ENCODE results near the gene SPOCK1.
"Not testable (repeated sequence)": the region's sequence is repeated elsewhere in the genome, so short reads cannot be mapped to it uniquely, and the experiment has no call there.

The SPOCK1 gene

GRCh38 chr5:137498736-137499505 is at the start of gene SPOCK1:
Gene SPOCK1 (minus strand): TSS chr5:137499326.
- DNase-seq (ENCODE audit: low spot score), result peak; percentile 35

GRCh38 chr5:137545956-137546355 is 46.8 kb upstream of the SPOCK1 start:
- no peak for DNase-seq (ENCODE audit: low spot score)

DNA sequence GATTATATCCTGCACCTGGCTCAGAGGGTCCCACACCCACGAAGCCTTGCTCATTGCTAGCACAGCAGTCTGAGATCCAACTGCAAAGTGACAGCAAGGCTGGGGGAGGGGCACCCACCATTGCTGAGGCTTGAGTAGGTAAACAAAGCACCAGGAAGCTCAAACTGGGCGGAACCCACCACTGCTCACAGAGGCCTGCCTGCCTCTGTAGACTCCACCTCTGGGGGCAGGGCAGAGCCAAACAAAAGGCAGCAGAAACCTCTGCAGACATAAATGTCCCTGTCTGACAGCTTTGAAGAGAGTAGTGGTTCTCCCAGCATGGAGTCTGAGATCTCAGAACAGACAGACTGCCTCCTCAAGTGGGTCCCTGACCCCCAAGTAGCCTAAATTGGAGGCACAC is 36.3 kb upstream of the SPOCK1 start:
- DNase-seq (ENCODE audit: low spot score), result not testable (repeated sequence)

GRCh38 chr5:137533963-137534362 is 34.8 kb upstream of the SPOCK1 start:
- no peak for DNase-seq (ENCODE audit: low spot score)

DNA sequence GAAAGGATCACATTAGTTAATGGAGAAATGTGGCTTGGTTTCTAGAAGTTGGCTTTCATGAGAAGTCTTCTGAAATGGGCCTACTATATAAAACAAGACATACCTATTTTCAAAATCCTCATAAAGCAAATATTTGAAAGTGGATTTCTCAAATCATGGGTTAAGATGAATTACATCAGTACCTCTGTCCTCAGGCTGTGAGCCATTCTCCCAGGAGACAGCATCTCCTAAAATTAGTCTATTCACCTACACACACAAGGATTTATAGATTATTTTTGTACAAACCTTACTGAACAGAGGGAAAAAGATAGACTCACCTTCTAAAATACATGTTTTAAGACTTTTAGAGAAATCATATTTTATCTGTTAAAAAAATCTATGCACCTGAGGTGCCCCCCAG is 32.1 kb upstream of the SPOCK1 start:
- no peak for DNase-seq (ENCODE audit: low spot score)

GRCh38 chr5:137521246-137521645 is 22.1 kb upstream of the SPOCK1 start:
- no peak for DNase-seq (ENCODE audit: low spot score)

DNA sequence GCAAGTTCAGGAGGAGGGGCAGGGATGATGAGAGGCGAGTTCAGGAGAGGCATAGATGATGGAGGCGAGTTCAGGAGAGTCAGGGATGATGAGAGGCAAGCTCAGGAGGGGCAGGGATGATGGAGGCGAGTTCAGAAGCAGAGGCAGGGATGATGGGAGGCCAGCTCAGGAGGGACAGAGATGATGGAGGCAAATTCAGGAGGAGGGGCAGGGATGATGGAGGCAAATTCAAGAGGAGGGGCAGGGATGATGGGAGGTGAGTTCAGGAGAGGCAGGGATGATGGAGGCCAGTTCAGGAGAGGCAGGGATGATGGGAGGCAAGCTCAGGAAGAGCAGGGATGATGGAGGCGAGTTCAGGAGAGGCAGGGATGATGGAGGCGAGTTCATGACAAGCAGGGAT is 17.8 kb upstream of the SPOCK1 start:
- DNase-seq (ENCODE audit: low spot score), result no peak

DNA sequence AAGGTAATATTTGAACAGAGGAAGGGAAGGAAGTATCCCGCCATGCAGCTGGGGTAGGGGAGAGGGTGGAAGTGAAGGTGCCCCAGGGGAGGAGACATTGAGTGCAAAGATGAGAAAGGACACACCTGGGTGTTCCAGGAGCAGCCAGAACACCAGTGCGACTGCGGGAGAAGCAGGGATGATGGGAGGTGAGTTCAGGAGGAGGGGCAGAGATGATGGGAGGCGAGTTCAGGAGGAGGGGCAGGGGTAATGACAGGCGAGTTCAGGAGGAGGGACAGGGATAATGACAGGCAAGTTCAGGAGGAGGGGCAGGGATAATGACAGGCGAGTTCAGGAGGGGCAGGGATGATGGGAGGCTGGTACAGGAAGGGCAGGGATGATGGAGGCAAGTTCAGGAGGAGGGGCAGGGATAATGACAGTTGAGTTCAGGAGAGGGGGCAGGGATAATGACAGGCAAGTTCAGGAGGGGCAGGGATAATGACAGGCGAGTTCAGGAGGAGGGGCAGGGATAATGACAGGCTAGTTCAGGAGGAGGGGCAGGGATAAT is 17.2 kb upstream of the SPOCK1 start:
- no peak for DNase-seq (ENCODE audit: low spot score)

- no peak for DNase-seq (ENCODE audit: low spot score)
These were observed 16.1 kb upstream of the SPOCK1 start for GRCh38 chr5:137515238-137515637.

DNA sequence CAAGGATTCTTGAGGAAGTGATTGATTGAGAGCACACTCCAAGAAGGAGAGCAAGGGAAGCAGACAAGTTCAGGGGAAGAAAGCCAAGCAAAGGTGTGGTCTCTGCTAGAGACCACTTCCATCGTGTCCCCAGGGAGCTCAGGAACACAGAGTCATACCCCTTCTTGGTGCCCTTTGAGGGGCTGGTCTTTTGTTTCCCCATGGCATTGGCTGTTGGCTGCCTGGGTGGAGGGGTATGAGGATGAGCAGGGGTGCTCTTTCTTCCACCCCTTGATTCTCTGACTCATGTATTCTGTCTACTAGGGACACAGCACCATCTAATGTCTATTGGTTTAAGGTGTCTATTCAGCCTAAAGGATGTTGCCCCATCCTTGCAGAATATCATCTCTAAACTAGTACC is 11.5 kb upstream of the SPOCK1 start:
- no peak for DNase-seq (ENCODE audit: low spot score)

DNA sequence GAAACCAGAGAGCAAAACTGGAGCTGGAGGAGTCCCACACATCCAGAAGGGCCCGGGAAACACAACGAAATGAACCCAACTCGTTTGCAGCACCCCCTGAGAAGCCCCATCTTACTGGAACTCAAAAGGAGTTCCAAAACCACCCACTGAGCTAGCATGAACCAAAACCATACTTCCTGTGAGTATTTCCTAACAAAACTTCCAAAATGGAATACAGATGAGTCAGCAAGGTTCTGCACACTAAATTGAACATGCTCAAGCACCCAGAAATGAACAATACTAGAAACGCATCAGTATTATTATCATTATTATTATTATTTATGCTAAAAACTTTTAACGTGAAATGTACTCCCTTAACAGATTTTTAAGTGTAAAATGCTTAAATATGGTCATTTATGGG is 8.0 kb upstream of the SPOCK1 start:
- no peak for DNase-seq (ENCODE audit: low spot score)

GRCh38 chr5:137506296-137506695 is 7.2 kb upstream of the SPOCK1 start:
- DNase-seq (ENCODE audit: low spot score), result no peak

GRCh38 chr5:137504916-137505315 is 5.8 kb upstream of the SPOCK1 start:
- DNase-seq (ENCODE audit: low spot score), result no peak

DNA sequence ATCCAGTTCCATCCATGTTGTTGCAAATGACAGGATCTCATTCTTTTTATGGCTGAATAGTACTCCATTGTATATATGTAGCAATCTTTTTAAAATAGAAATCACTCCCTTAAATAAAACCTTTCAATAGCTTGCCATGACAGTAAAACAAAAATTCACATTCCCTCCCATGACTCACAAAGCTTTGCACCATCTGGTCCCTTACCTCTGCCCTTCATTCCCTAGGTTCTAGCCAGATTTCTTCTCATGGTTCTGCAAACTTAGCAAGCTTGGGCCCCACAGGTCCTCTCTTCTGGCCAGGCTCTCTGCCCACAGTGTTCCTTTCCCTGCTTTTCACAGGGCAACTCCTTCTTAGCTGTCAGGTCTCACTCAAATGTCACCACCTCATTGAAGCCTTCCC is 4.3 kb upstream of the SPOCK1 start:
- DNase-seq (ENCODE audit: low spot score), result no peak

DNA sequence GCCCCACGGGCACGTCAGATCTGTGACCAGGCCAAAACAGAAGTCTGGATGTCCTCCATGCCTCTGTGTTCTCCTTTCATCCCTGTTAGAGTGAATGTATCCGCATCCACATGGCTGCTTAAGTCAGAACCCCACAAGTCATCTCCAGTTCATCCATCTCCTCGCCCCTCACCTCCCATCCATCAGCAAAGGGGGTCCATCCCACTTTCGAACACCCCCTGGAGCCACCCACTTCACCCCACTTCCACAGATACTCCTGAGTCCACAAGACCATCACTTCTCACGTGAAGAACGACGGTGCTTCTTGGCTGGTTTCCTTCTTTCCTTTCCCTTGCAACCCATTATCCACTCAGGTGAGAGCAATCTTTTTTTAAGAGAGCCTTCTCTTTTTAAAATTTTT is 3.5 kb upstream of the SPOCK1 start:
- no peak for DNase-seq (ENCODE audit: low spot score)

DNA sequence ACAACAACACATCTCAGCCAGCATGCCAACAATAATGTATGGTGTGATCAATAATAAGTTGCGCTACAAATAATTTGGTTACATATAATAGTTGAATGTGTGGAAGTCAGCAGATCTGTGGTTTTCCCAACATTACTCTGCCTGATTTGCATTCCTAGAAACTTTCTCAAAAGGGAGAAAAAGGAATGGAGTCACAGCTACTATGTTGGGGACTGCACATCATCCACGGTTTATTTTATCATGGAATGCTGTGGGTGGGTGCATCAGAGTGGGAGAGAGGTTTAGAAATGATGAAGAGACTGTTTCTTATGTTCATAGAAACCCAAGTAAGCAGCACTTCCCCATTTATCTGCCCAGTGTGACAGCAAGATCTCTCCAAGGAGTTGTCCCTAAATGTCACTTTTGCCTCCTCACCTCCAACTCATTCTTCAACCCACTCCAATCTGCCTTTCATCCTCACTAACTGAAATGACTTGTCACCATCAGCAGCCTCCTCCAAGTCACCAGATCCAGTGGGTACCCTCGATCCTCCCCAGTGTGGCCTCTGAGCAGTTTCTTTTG is 2.8 kb upstream of the SPOCK1 start:
- no peak for DNase-seq (ENCODE audit: low spot score)

DNA sequence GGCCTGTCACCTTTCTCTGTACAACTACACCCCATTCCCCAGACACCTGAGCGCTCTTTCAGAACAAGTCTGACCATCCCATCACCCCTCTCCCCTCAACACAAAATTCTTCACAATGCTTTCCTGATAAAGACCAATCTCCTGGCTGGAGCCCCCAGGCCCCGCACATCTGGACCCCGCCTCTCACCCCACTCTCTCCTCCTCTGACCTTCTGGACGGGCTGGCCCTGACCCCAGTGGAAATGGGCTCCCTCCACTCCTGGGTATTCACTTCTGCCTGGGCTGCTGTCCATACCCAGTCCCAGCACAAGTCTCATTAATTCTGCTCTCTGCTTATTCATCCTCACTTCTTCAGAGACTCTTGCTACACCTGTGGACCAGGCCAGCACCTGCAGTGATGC is 2.1 kb upstream of the SPOCK1 start:
- no peak for DNase-seq (ENCODE audit: low spot score)

- DNase-seq (ENCODE audit: low spot score), result no peak
These were observed 1.6 kb upstream of the SPOCK1 start for GRCh38 chr5:137500615-137501225.

DNA sequence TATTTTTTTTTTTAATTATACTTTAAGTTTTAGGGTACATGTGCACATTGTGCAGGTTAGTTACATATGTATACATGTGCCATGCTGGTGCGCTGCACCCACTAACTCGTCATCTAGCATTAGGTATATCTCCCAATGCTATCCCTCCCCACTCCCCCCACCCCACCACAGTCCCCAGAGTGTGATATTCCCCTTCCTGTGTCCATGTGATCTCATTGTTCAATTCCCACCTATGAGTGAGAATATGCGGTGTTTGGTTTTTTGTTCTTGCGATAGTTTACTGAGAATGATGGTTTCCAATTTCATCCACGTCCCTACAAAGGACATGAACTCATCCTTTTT is 351 bp upstream of the SPOCK1 start:
- DNase-seq (ENCODE audit: low spot score), result not testable (repeated sequence)

DNA sequence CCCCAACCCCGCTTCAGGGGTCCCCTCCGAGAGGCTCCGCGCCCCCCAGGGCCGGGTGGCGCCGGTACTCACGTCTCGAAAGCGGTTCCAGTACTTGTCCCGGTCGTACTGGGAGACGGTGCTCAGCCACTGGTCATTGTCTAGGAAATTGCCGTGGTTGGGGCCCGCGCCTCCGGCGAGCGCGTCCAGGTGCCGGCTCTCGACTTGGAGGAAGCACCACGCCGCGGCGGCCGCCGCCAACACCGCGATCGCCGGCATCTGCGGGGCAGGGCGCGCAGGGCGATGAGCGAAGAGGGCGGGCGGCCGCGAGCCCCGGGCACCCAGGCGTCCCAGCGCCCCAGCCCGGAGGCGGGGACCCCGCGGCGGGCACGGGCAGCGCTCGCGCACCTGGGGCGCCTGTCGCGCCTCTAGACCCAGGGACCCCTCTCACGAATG is 808 bp downstream of the SPOCK1 start:
- no peak for DNase-seq (ENCODE audit: low spot score)

DNA sequence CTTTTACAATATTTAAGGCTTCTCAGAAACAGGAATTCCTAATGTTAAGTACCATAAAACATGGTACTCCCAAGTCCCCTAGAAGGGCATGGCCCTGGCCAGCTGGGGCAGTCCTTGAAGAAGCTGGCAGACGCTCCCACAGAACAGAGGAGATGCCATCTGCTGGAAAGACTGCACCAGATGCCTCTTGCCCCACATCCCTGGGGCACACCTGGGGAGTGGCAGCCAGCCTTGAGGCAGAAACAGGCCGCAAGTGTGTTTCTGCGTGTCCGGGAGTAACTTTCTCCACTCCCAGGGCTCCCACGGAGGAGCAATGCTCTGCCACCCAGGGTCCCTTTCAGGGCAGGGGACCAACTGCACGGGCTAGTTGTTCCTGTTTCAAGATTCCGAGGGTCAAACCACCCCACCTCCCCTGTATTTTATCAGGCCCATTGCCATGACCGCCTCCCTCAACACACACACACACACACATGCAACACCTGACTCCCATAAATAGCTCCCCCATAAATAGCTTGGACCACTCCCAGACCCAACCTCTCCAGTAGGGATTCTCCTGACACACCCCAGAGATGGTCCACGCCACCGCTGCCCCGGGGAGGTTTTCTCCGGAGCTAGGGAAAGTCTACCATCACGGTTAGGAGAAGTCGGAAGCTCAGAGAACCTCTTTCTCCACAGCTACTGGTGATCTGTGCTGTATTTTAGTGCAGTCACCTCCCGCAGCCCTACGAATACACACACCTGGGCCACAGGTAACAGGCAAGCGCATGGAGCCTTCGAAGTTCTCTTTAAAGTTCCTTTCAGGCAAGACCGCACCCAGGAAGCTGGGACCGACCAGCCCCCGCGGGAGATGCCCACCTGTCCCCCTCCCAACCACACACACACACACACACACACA is 1.5 kb downstream of the SPOCK1 start:
- no peak for DNase-seq (ENCODE audit: low spot score)

GRCh38 chr5:137496919-137497318 is 2.2 kb downstream of the SPOCK1 start:
- DNase-seq (ENCODE audit: low spot score), result no peak

All from hematopoietic multipotent progenitor cell treated with erythropoietin and hydrocortisone succinate and interleukin-3 and kit ligand, for 17 days (in vitro differentiated cells).